AG04450 (cell line): Measurements from ENCODE around the gene CGB5. TPM values are rescaled to one million over a fixed set of nuclear protein-coding genes. Genes with fewer than 3 reads are reported as not detected.

Source experiments
- CTCF ChIA-PET: fragments of 300-600, 350-600 bp; formaldehyde crosslinking; extraction: SDS; loops from one replicate; lab custom pipeline; 2022; ENCODE audit warnings: antibody characterized with exemption, inconsistent platforms; lab: Charles Lee
- POLR2A ChIA-PET: fragments of 350-600 bp; formaldehyde crosslinking; extraction: SDS; loops from one replicate; lab custom pipeline; 2021; ENCODE audit warnings: antibody characterized with exemption, inconsistent platforms; lab: Yijun Ruan, JAX
- DNase-seq: peaks from one replicate; pipeline ENCODE4 v3.0.0-alpha.2; 2011; ENCODE audit warnings: low read depth, low spot score
- H3K27ac ChIP-seq: one replicate; pipeline ENCODE4 v1.5.1; 2012; ENCODE audit warnings: low read depth, low read length, control low read depth
- H3K27me3 ChIP-seq: one replicate; pipeline ENCODE4 v1.6.0; 2012; ENCODE audit warnings: low read length; ENCODE audit not compliant: control insufficient read depth, insufficient read depth
- H3K4me3 ChIP-seq: 2 replicates; pipeline ENCODE4 v1.5.1; 2011; ENCODE audit warnings: mild to moderate bottlenecking, low read depth, low read length, control low read depth
- H3K9me3 ChIP-seq: 2 replicates; pipeline ENCODE4 v1.5.1; 2012; ENCODE audit warnings: low read length; ENCODE audit not compliant: control insufficient read depth, insufficient read depth
- CTCF ChIP-seq: IDR thresholded peaks from 2 replicates; pipeline ENCODE4 v1.5.1; 2011; ENCODE audit warnings: low read depth, low read length, control low read depth, inconsistent platforms
- polyA plus RNA-seq: library from polyadenylated mRNA; depleted of rRNA; stranded (reverse); fragments of >200 nt; gene quantifications from 2 replicates; pipeline ENCODE4 v1.2.3, GENCODE V29; 2011

The CGB5 gene
- polyA plus RNA-seq, 1 experiment = not detected

- no peak for DNase-seq
These were observed 32.5 kb upstream of the CGB5 start for GRCh38 chr19:49011194-49011593.

GRCh38 chr19:49014123-49014869 lies 29.4 kb upstream of the CGB5 start:
- Histone ChIP-seq H3K27me3 (no peaks in the 10 kb centered on the region), H3K27ac (no peak overlapping the region), H3K4me3 (no peak overlapping the region), H3K9me3 (no peaks in the 10 kb centered on the region; the same call in 1 of the 2 replicates)
- no peak for DNase-seq
- TF ChIP-seq CTCF = no peak
- CTCF ChIA-PET = interaction anchor here (1.2 to 2.3 kb wide), 2 partner anchors 14 to 21 kb away, joined by 4 to 12 read pairs; partner anchors contain the start of genes GYS1 and RUVBL2
- POLR2A ChIA-PET = no interaction called here

More at GRCh38 chr19:49011194-49011593, 32.5 kb upstream of the CGB5 start:
- Histone ChIP-seq H3K27me3 (no peaks in the 10 kb centered on the region), H3K9me3 (no peaks in the 10 kb centered on the region; the same call in 1 of the 2 replicates), H3K27ac (no peak overlapping the region), H3K4me3 (no peak overlapping the region)
- CTCF ChIA-PET = interaction anchor here (1.2 kb wide), 1 partner anchor 11 kb away, joined by 4 read pairs; no protein-coding TSS in a partner anchor
- POLR2A ChIA-PET = no interaction called here
- no peak for TF ChIP-seq CTCF

GRCh38 chr19:49014870-49015255 lies 28.8 kb upstream of the CGB5 start:
- TF ChIP-seq CTCF = no peak
- Histone ChIP-seq H3K9me3 (no peaks in the 10 kb centered on the region; the same call in 1 of the 2 replicates), H3K4me3 (no peak overlapping the region), H3K27me3 (no peaks in the 10 kb centered on the region), H3K27ac (no peak overlapping the region)
- CTCF ChIA-PET = no interaction called here
- no peak for DNase-seq
- POLR2A ChIA-PET = no interaction called here

GRCh38 chr19:49016067-49016839 lies 27.4 kb upstream of the CGB5 start:
- Histone ChIP-seq H3K27ac (no peak overlapping the region), H3K4me3 (no peak overlapping the region), H3K9me3 (no peaks in the 10 kb centered on the region; the same call in 1 of the 2 replicates), H3K27me3 (no peaks in the 10 kb centered on the region)
- ChIA-PET POLR2A (no interaction called here), CTCF (no interaction called here)
- DNase-seq = no peak
- TF ChIP-seq CTCF = no peak
